GM12878 (cell line): ENCODE measurements around the gene PRKCZ. TPM values are rescaled to one million over a fixed set of nuclear protein-coding genes. Genes with fewer than 3 reads are reported as not detected.
A peak's percentile ranks its signal among the peaks of the same experiment; 100 is the strongest.

Experiments
- ATAC-seq: fragments of 200-7000 bp; cut with Tn5 transposase; 3 replicates; pipeline ENCODE4 v1.9.1; 2020; ENCODE audit warnings: mild to moderate bottlenecking, moderate library complexity
- BruUV-seq: library from RNA; stranded (reverse); fragments of 400-500 nt; replicated peaks from 2 replicates; lab custom pipeline; 2021; lab: Mats Ljungman, UMichigan
- CTCF ChIA-PET: fragments of 300-600 bp; sonication (Branson Sonifier 250); formaldehyde crosslinking; extraction: SDS; loops from one replicate; lab custom pipeline; 2021; ENCODE audit warnings: inconsistent platforms; lab: Yijun Ruan, JAX
- POLR2A ChIA-PET: fragments of 350-600 bp; formaldehyde crosslinking; extraction: SDS; loops from one replicate; lab custom pipeline; 2021; ENCODE audit warnings: inconsistent platforms; lab: Charles Lee
- RAD21 ChIA-PET: fragments of 300-600 bp; sonication (Branson Sonifier 250); formaldehyde crosslinking; loops from one replicate; lab custom pipeline; 2023; ENCODE audit warnings: antibody characterized with exemption; ENCODE audit not compliant: unreplicated experiment; lab: Charles Lee
- SMC1A ChIA-PET: fragments of 300-600 bp; sonication (Branson Sonifier 250); formaldehyde crosslinking; loops from one replicate; lab custom pipeline; 2023; ENCODE audit not compliant: unreplicated experiment, uncharacterized antibody; lab: Charles Lee
- DNase-seq: peaks from one replicate; pipeline ENCODE4 v3.0.0-alpha.2; 2011; ENCODE audit warnings: low read depth, low spot score
- FAIRE-seq: peaks from 3 replicates; lab custom pipeline; 2011; peaks lifted over from hg19 to GRCh38; lab: Jason Lieb, UNC
- H2AFZ ChIP-seq: 2 replicates; pipeline ENCODE4 v1.6.0; 2011; ENCODE audit warnings: low read depth, low read length, control low read depth; ENCODE audit not compliant: control insufficient read depth
- H3K27ac ChIP-seq: 2 replicates; pipeline ENCODE4 v1.5.1; 2011; ENCODE audit warnings: control low read depth; ENCODE audit not compliant: control insufficient read depth, insufficient read depth
- H3K27me3 ChIP-seq, 2 experiments: replicated peaks in 1 of 2; 2 replicates each; pipeline versions ENCODE4 v1.6.0 to v1.6.1; 2011; ENCODE audit warnings: low read length in 1 of 2; ENCODE audit not compliant: control insufficient read depth in 2 of 2, insufficient read depth in 2 of 2
- H3K36me3 ChIP-seq, 2 experiments: 2 replicates each; pipeline ENCODE4 v1.5.1; 2011; ENCODE audit warnings: low read length in 1 of 2; ENCODE audit not compliant: control insufficient read depth in 2 of 2, insufficient read depth in 2 of 2
- H3K4me1 ChIP-seq: 2 replicates; pipeline ENCODE4 v1.6.1; 2011; ENCODE audit warnings: mild to moderate bottlenecking, low read length, moderate library complexity, mixed read lengths; ENCODE audit not compliant: control insufficient read depth, insufficient read depth
- H3K4me2 ChIP-seq: 2 replicates; pipeline ENCODE4 v1.6.0; 2011; ENCODE audit warnings: control low read depth; ENCODE audit not compliant: control insufficient read depth, insufficient read depth
- H3K4me3 ChIP-seq: fragments of 200-600 bp; sonication (generic); 2 replicates; pipeline ENCODE4 v1.5.1; 2016
- H3K79me2 ChIP-seq: 2 replicates; pipeline ENCODE4 v1.6.0; 2011; ENCODE audit warnings: low read length; ENCODE audit not compliant: control insufficient read depth, insufficient read depth
- H3K9ac ChIP-seq: 2 replicates; pipeline ENCODE4 v1.8.0; 2011; ENCODE audit warnings: low read length, control low read depth, mixed read lengths; ENCODE audit not compliant: control insufficient read depth, insufficient read depth
- H3K9me3 ChIP-seq: replicated peaks from 3 replicates; pipeline ENCODE4 v1.5.1; 2011; ENCODE audit warnings: mild to moderate bottlenecking, low read length; ENCODE audit not compliant: control insufficient read depth, insufficient read depth
- H4K20me1 ChIP-seq: 2 replicates; pipeline ENCODE4 v1.6.0; 2011; ENCODE audit not compliant: control insufficient read depth, insufficient read depth
- CHD2 ChIP-seq: IDR thresholded peaks from 2 replicates; pipeline ENCODE4 v1.6.1; 2011; ENCODE audit warnings: low read depth, low read length, improper control_type of control experiment, borderline replicate concordance
- EP300 ChIP-seq, 2 experiments: fragments of 150-350 bp in 1 of 2; IDR thresholded peaks; 2 replicates each; pipeline ENCODE4 v1.6.1; 2011 to 2012; ENCODE audit warnings: low read depth in 2 of 2, low read length in 2 of 2, borderline replicate concordance in 1 of 2, improper control_type of control experiment in 1 of 2, inconsistent platforms in 1 of 2; ENCODE audit not compliant: control insufficient read depth in 1 of 2
- JUND ChIP-seq: IDR thresholded peaks from 2 replicates; pipeline ENCODE4 v1.6.1; 2012; ENCODE audit warnings: low read depth, mild to moderate bottlenecking, low read length, improper control_type of control experiment, moderate library complexity
- RUNX3 ChIP-seq: IDR thresholded peaks from 2 replicates; pipeline ENCODE4 v1.6.1; 2012; ENCODE audit warnings: low read length, inconsistent platforms
- SIX5 ChIP-seq: IDR thresholded peaks from 2 replicates; pipeline ENCODE4 v1.6.1; 2011; ENCODE audit warnings: mild to moderate bottlenecking, low read depth, low read length, moderate library complexity; ENCODE audit not compliant: severe bottlenecking
- TCF3 ChIP-seq: IDR thresholded peaks from 2 replicates; pipeline ENCODE4 v1.6.1; 2012; ENCODE audit warnings: low read depth, mild to moderate bottlenecking, low read length, borderline replicate concordance; ENCODE audit not compliant: insufficient read depth
- YY1 ChIP-seq: IDR thresholded peaks from 2 replicates; pipeline ENCODE4 v1.6.1; 2011; ENCODE audit warnings: low read depth, mild to moderate bottlenecking, low read length
- WGBS: methylation state at CpG from one replicate; pipeline ENCODE4 v1.1.6; 2016; ENCODE audit warnings: low lambda C conversion rate; ENCODE audit not compliant: insufficient replicate concordance, insufficient coverage; ENCODE audit errors: missing lambda C conversion rate; 5-methylcytosine and 5-hydroxymethylcytosine counted together
- in situ Hi-C: fragments of 300-500 bp; cut with MboI; formaldehyde crosslinking; loops from 9 replicates; pipeline ENCODE4 v1.14.3; 2018; ENCODE audit warnings: mixed read lengths
- intact Hi-C: fragments of 100-400 bp; cut with micrococcal nuclease; formaldehyde crosslinking; loops from one replicate; pipeline ENCODE4 v1.14.2; 2022; ENCODE audit not compliant: unreplicated experiment
- polyA plus RNA-seq, 11 experiments: library from polyadenylated mRNA; depleted of rRNA in 4 of 11; unstranded in 6 of 11; stranded (reverse) in 5 of 11; fragments of >200 nt; fragmentation: Nextera tagmentation in 4 of 11; fragmentation: Illumina TruSeq in 1 of 11; extraction: Ambion mirVana in 4 of 11; extraction: Trizol in 1 of 11; gene quantifications; 1 replicate in 1 of 11; 2 replicates in 10 of 11; pipeline versions ENCODE4 v1.2.1 to v1.2.3, GENCODE V29; 2011 to 2016; ENCODE audit warnings: inconsistent platforms in 2 of 11, missing spikeins in 2 of 11, low read depth in 1 of 11
- total RNA-seq, 4 experiments: library from RNA; depleted of rRNA in 3 of 4; stranded (reverse); fragments of >200 nt in 3 of 4; fragmentation: Illumina TruSeq in 1 of 4; extraction: Trizol in 1 of 4; gene quantifications; 2 replicates each; pipeline versions ENCODE4 v1.2.1 to v1.2.3, GENCODE V29; 2013 to 2021
- TF ChIP-seq, protein P1 (sequence below): fragments of 450-650 bp; IDR thresholded peaks from 2 replicates; pipeline ENCODE4 v1.6.1; 2017; ENCODE audit warnings: mild to moderate bottlenecking, moderate library complexity
- TF ChIP-seq, protein P2 (sequence below): IDR thresholded peaks from 2 replicates; pipeline ENCODE4 v1.6.1; 2011; ENCODE audit warnings: mild to moderate bottlenecking, low read depth, low read length, moderate library complexity; ENCODE audit not compliant: insufficient replicate concordance

Gene PRKCZ
- total and polyA plus RNA-seq, 10 of the 15 experiments (the other 5 are each of a cell fraction or from before 2014, with no cell fraction given), result 0.05 to 1.9 (median 0.64) TPM; not detected in 1

DNA sequence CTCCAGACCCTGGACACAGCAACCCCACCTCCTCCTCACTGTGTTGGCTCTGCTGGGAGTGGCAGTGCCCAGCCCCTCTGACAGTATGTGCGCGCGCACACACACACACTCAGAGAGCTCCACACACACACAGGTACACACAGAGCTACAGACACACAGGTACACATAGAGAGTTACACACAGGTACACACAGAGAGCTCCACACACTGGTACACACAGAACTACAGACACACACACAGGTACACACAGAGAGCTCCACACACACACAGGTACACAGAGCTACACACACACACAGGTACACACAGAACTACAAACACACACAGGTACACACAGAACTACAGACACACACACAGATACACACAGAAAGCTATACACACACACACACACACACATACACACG lies 6.3 kb upstream of the PRKCZ start:
- ChIA-PET POLR2A (no interaction called here), SMC1A (no interaction called here)

DNA sequence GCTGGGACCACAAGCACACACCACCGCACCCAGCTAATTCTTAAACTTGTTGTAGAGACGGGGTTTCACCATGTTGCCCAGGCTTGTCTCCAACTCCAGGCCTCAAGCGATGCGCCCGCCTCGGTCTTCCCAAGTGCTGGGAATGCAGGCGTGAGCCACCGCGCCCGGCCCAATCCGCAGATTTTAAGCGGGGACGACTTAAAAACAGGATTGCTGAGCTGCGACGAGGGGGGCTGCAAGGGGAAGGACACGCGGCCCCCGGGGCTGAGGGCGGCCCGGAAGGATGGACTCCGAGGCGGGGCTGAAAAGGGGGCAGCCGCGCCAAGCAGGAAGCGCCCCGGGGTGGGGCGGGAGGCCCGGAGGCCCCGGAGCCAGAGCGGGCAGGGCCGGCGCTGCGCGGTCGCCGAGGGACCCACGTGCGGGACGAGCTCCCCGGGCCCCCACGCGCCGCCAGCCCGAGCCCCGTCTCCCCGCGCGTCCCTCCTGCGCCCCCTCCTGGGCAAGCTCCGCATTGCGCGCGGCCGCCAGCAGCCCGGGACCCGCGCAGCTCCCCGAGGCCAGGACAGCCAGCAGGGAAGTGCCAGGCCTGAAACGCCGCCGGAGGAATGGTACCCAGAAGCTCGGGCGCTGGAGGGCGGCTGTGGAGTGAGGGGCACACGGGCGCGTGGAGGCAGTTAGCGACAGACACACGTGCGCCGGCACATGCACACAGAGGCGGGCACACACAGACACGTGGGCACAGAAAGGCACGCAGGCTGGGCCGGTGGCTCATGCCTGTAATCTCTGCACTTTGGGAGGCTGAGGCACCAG lies 5.5 kb upstream of the PRKCZ start:
- POLR2A ChIA-PET, result no interaction called here
- TF ChIP-seq EP300 (IDR thresholded peaks at IDR 0.05; ENCODE audit: borderline replicate concordance in 1 of 2, control insufficient read depth in 1 of 2, low read depth in 2 of 2, low read length in 2 of 2), result no peak
- no peak for TF ChIP-seq TCF3
- TF ChIP-seq YY1, result peak; percentile 30; the same call in 1 of the 2 replicates
- no peak for TF ChIP-seq CHD2
- no peak for TF ChIP-seq JUND
- TF ChIP-seq, protein P1, sequence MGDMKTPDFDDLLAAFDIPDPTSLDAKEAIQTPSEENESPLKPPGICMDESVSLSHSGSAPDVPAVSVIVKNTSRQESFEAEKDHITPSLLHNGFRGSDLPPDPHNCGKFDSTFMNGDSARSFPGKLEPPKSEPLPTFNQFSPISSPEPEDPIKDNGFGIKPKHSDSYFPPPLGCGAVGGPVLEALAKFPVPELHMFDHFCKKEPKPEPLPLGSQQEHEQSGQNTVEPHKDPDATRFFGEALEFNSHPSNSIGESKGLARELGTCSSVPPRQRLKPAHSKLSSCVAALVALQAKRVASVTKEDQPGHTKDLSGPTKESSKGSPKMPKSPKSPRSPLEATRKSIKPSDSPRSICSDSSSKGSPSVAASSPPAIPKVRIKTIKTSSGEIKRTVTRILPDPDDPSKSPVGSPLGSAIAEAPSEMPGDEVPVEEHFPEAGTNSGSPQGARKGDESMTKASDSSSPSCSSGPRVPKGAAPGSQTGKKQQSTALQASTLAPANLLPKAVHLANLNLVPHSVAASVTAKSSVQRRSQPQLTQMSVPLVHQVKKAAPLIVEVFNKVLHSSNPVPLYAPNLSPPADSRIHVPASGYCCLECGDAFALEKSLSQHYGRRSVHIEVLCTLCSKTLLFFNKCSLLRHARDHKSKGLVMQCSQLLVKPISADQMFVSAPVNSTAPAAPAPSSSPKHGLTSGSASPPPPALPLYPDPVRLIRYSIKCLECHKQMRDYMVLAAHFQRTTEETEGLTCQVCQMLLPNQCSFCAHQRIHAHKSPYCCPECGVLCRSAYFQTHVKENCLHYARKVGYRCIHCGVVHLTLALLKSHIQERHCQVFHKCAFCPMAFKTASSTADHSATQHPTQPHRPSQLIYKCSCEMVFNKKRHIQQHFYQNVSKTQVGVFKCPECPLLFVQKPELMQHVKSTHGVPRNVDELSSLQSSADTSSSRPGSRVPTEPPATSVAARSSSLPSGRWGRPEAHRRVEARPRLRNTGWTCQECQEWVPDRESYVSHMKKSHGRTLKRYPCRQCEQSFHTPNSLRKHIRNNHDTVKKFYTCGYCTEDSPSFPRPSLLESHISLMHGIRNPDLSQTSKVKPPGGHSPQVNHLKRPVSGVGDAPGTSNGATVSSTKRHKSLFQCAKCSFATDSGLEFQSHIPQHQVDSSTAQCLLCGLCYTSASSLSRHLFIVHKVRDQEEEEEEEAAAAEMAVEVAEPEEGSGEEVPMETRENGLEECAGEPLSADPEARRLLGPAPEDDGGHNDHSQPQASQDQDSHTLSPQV, result no peak

More for the DNA sequence above, 6.3 kb upstream of the PRKCZ start:
- RAD21 ChIA-PET, result no interaction called here
- in situ Hi-C loops, result no loop called here
- CTCF ChIA-PET, result interaction anchor here (0.6 to 2.2 kb wide), 5 partner anchors 11 to 1297 kb away, joined by 3 to 17 read pairs (median 4); no protein-coding TSS in a partner anchor
- no peak for TF ChIP-seq RUNX3
- TF ChIP-seq SIX5, result no peak
- TF ChIP-seq, protein P2, sequence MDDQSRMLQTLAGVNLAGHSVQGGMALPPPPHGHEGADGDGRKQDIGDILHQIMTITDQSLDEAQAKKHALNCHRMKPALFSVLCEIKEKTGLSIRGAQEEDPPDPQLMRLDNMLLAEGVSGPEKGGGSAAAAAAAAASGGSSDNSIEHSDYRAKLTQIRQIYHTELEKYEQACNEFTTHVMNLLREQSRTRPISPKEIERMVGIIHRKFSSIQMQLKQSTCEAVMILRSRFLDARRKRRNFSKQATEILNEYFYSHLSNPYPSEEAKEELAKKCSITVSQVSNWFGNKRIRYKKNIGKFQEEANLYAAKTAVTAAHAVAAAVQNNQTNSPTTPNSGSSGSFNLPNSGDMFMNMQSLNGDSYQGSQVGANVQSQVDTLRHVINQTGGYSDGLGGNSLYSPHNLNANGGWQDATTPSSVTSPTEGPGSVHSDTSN, result no peak
- H3K4me3 ChIP-seq, result no peak overlapping the region
- H3K79me2 ChIP-seq, result no peaks in the 10 kb centered on the region
- no peak for ATAC-seq
- DNase-seq, result no peak
- no peak overlapping the region for H3K9ac ChIP-seq
- FAIRE-seq, result no peak
- H4K20me1 ChIP-seq, result no peaks in the 10 kb centered on the region
- no peaks in the 10 kb centered on the region for H3K36me3 ChIP-seq
- 95% methylated on average over 4 of the region's 4 CpGs for WGBS
- H2AFZ ChIP-seq, result no peak overlapping the region
- H3K27me3 ChIP-seq, result peaks cover 0 to 4% of the 10 kb centered on the region in 2 experiments; a peak in 3 of 4 replicates
- no TSS peak for BruUV-seq
- intact Hi-C loops, result no loop called here
- no peak overlapping the region for H3K4me2 ChIP-seq
- no peak overlapping the region for H3K27ac ChIP-seq
- H3K4me1 ChIP-seq, result no peaks in the 10 kb centered on the region
- H3K9me3 ChIP-seq, result no peaks in the 10 kb centered on the region

More for the DNA sequence above, 5.5 kb upstream of the PRKCZ start:
- peak; percentile 85 for ATAC-seq
- H3K9me3 ChIP-seq, result no peaks in the 10 kb centered on the region
- H3K79me2 ChIP-seq, result no peaks in the 10 kb centered on the region
- no peaks in the 10 kb centered on the region for H3K36me3 ChIP-seq
- 21% methylated on average over 62 of the region's 75 CpGs for WGBS
- in situ Hi-C loops (no loop called here), intact Hi-C loops (loop anchor here (5.0 kb wide), 1 partner anchor 102 kb away; no protein-coding TSS in a partner anchor)
- H3K9ac ChIP-seq, result no peak overlapping the region
- RAD21 ChIA-PET, result interaction anchor here (1.0 kb wide), 1 partner anchor 84 kb away, joined by 3 read pairs; no protein-coding TSS in a partner anchor
- no peak for FAIRE-seq
- SMC1A ChIA-PET, result interaction anchor here (0.9 kb wide), 1 partner anchor 97 kb away, joined by 3 read pairs; no protein-coding TSS in a partner anchor
- no peak overlapping the region for H3K27ac ChIP-seq
- peak overlapping the region; percentile 60; the same call in 1 of the 2 replicates for H3K4me2 ChIP-seq
- CTCF ChIA-PET, result interaction anchor here (0.6 to 2.2 kb wide), 7 partner anchors 8 to 136 kb away, joined by 3 to 17 read pairs (median 3); no protein-coding TSS in a partner anchor
- no peaks in the 10 kb centered on the region for H4K20me1 ChIP-seq
- no peak for DNase-seq
- no peak overlapping the region for H2AFZ ChIP-seq
- no peaks in the 10 kb centered on the region for H3K4me1 ChIP-seq
- H3K4me3 ChIP-seq, result no peak overlapping the region
- H3K27me3 ChIP-seq, result peaks cover 0 to 4% of the 10 kb centered on the region in 2 experiments; a peak in 3 of 4 replicates
- no TSS peak for BruUV-seq
